Neuronal stem cell (in vitro differentiated cells): ENCODE results near the gene MEGF11.
A peak's percentile ranks its signal among the peaks of the same experiment; 100 is the strongest.

Source experiments
- DNase-seq: peaks from one replicate; pipeline ENCODE4 v3.0.0-alpha.2; 2013; ENCODE audit warnings: low spot score
- H2AFZ ChIP-seq: one replicate; pipeline ENCODE4 v1.6.1; 2013; ENCODE audit warnings: mild to moderate bottlenecking, low read length, inconsistent platforms
- H2AK5ac ChIP-seq: 2 replicates; pipeline ENCODE4 v1.6.1; 2013; ENCODE audit warnings: low read depth, mild to moderate bottlenecking, inconsistent platforms, low read length, moderate library complexity, mixed read lengths
- H2BK120ac ChIP-seq: 2 replicates; pipeline ENCODE4 v1.6.1; 2013; ENCODE audit warnings: low read depth, mild to moderate bottlenecking, inconsistent platforms, low read length, moderate library complexity, mixed read lengths
- H2BK12ac ChIP-seq: one replicate; pipeline ENCODE4 v1.6.1; 2013; ENCODE audit warnings: low read length, inconsistent platforms
- H2BK15ac ChIP-seq: 2 replicates; pipeline ENCODE4 v1.6.1; 2013; ENCODE audit warnings: mild to moderate bottlenecking, low read length, inconsistent platforms, mixed read lengths
- H2BK5ac ChIP-seq: one replicate; pipeline ENCODE4 v1.6.1; 2013; ENCODE audit warnings: inconsistent platforms, mild to moderate bottlenecking, low read length, moderate library complexity
- H3K14ac ChIP-seq: one replicate; pipeline ENCODE4 v1.6.1; 2013; ENCODE audit warnings: low read length, inconsistent platforms
- H3K18ac ChIP-seq: 2 replicates; pipeline ENCODE4 v1.6.1; 2013; ENCODE audit warnings: low read length, inconsistent platforms
- H3K23ac ChIP-seq: 2 replicates; pipeline ENCODE4 v1.6.1; 2013; ENCODE audit warnings: low read depth, mild to moderate bottlenecking, mixed read lengths, low read length, inconsistent platforms; ENCODE audit not compliant: poor library complexity
- H3K27ac ChIP-seq: replicated peaks from 3 replicates; pipeline ENCODE4 v1.5.1; 2013; ENCODE audit warnings: low read length, inconsistent platforms
- H3K27me3 ChIP-seq, 3 experiments: 2 replicates each; pipeline ENCODE4 v1.6.1; 2013; ENCODE audit warnings: low read length in 3 of 3, mild to moderate bottlenecking in 2 of 3, inconsistent platforms in 1 of 3, low read depth in 1 of 3, mixed read lengths in 1 of 3, moderate library complexity in 1 of 3; ENCODE audit not compliant: control insufficient read depth in 3 of 3, insufficient read depth in 3 of 3
- H3K36me3 ChIP-seq, 2 donors: replicated peaks in 1 of 2; 2 replicates each; pipeline ENCODE4 v1.6.1; 2013; ENCODE audit warnings: low read length in 2 of 2; ENCODE audit not compliant: control insufficient read depth in 2 of 2, insufficient read depth in 2 of 2
- H3K4ac ChIP-seq: 2 replicates; pipeline ENCODE4 v1.6.1; 2013; ENCODE audit warnings: inconsistent platforms, mild to moderate bottlenecking, low read length, moderate library complexity
- H3K4me1 ChIP-seq, 2 donors: 1 replicate in 1 of 2; 2 replicates in 1 of 2; pipeline ENCODE4 v1.6.1; 2013; ENCODE audit warnings: low read length in 2 of 2, low read depth in 1 of 2; ENCODE audit not compliant: control insufficient read depth in 2 of 2, insufficient read depth in 1 of 2
- H3K4me2 ChIP-seq: one replicate; pipeline ENCODE4 v1.6.1; 2013; ENCODE audit warnings: mild to moderate bottlenecking, low read length, inconsistent platforms; ENCODE audit not compliant: insufficient read depth, poor library complexity, severe bottlenecking
- H3K4me3 ChIP-seq, 2 donors: 2 replicates each; pipeline ENCODE4 v1.5.1; 2013; ENCODE audit warnings: low read length in 2 of 2, mild to moderate bottlenecking in 2 of 2, inconsistent platforms in 1 of 2, moderate library complexity in 1 of 2
- H3K79me1 ChIP-seq: one replicate; pipeline ENCODE4 v1.6.1; 2013; ENCODE audit warnings: low read depth, mild to moderate bottlenecking, inconsistent platforms, low read length, moderate library complexity
- H3K9ac ChIP-seq: one replicate; pipeline ENCODE4 v1.6.1; 2013; ENCODE audit warnings: mild to moderate bottlenecking, low read depth, low read length, inconsistent platforms; ENCODE audit not compliant: poor library complexity
- H3K9me3 ChIP-seq, 2 donors: replicated peaks in 1 of 2; 2 replicates each; pipeline versions ENCODE3 to v1.6.1; 2013; ENCODE audit warnings: low read length in 2 of 2, mild to moderate bottlenecking in 2 of 2, inconsistent platforms in 1 of 2, low read depth in 1 of 2, mixed read lengths in 1 of 2, moderate library complexity in 1 of 2; ENCODE audit not compliant: control insufficient read depth in 2 of 2, insufficient read depth in 1 of 2
- H4K8ac ChIP-seq: one replicate; pipeline ENCODE4 v1.6.1; 2013; ENCODE audit warnings: low read depth, mild to moderate bottlenecking, inconsistent platforms, low read length, moderate library complexity
- H4K91ac ChIP-seq: one replicate; pipeline ENCODE4 v1.6.1; 2013; ENCODE audit warnings: low read length, low read depth, mild to moderate bottlenecking, inconsistent platforms; ENCODE audit not compliant: poor library complexity
- WGBS, 2 donors: extraction: QIAGEN DNeasy Blood & Tissue Kit; methylation state at CpG; one replicate each; pipeline ENCODE4 v1.1.7; 2013; ENCODE audit warnings: missing lambda C conversion rate in 2 of 2, mixed read lengths in 1 of 2; ENCODE audit not compliant: insufficient read length in 2 of 2, insufficient replicate concordance in 1 of 2; ENCODE audit errors: extremely low coverage in 2 of 2; 5-methylcytosine and 5-hydroxymethylcytosine counted together

MEGF11 gene

GRCh38 chr15:66019826-66020398, 233.6 kb downstream of the MEGF11 start:
- Histone ChIP-seq H3K27me3 (peaks cover 0 to 3% (median 0%) of the 10 kb centered on the region in 3 experiments), H4K91ac (no peak overlapping the region), H2BK120ac (no peak overlapping the region), H3K4me2 (no peak overlapping the region), H2BK5ac (no peak overlapping the region), H3K4me1 (peaks cover 0 to 19% of the 10 kb centered on the region in 2 donors), H3K4me3 (no peak overlapping the region), H3K9ac (no peak overlapping the region), H3K18ac (no peak overlapping the region), H2BK15ac (no peak overlapping the region), H3K4ac (no peak overlapping the region), H3K14ac (no peak overlapping the region), H4K8ac (no peak overlapping the region), H3K36me3 (no peaks in the 10 kb centered on the region), H2AK5ac (peak overlapping the region; percentile 8), H3K27ac (no peak overlapping the region), H3K23ac (no peak overlapping the region), H3K9me3 (no peaks in the 10 kb centered on the region), H2AFZ (no peak overlapping the region), H2BK12ac (no peak overlapping the region), H3K79me1 (no peaks in the 10 kb centered on the region)
- no peak for DNase-seq
- no CpG with 5 or more reads among the region's 10 CpGs for WGBS, 2 donors

- DNase-seq, result no peak
- H3K27me3 ChIP-seq, result peaks cover 0 to 3% (median 0%) of the 10 kb centered on the region in 3 experiments
- WGBS, 2 donors, result no CpG with 5 or more reads among the region's 11 CpGs
Measured at GRCh38 chr15:66019368-66019767, 234.2 kb downstream of the MEGF11 start.

GRCh38 chr15:66018488-66018797, 235.1 kb downstream of the MEGF11 start:
- Histone ChIP-seq H3K79me1 (no peaks in the 10 kb centered on the region), H3K4me3 (no peak overlapping the region), H4K8ac (no peak overlapping the region), H3K9ac (no peak overlapping the region), H2BK15ac (peak overlapping the region; percentile 95), H4K91ac (peak overlapping the region; percentile 3), H2BK120ac (peak overlapping the region; percentile 11), H3K27ac (no peak overlapping the region), H3K4me1 (peaks cover 0 to 11% of the 10 kb centered on the region in 2 donors), H3K4ac (no peak overlapping the region), H3K36me3 (no peaks in the 10 kb centered on the region), H3K14ac (no peak overlapping the region), H3K4me2 (no peak overlapping the region), H2AFZ (no peak overlapping the region), H3K9me3 (no peaks in the 10 kb centered on the region), H3K18ac (peak overlapping the region; percentile 74), H2BK12ac (peak overlapping the region; percentile 50), H3K23ac (peak overlapping the region; percentile 89), H3K27me3 (peaks cover 0 to 3% (median 0%) of the 10 kb centered on the region in 3 experiments), H2AK5ac (peak overlapping the region; percentile 65), H2BK5ac (no peak overlapping the region)
- WGBS, 2 donors, result no CpG with 5 or more reads among the region's 8 CpGs
- no peak for DNase-seq

More at GRCh38 chr15:66019368-66019767, 234.2 kb downstream of the MEGF11 start:
- H4K8ac ChIP-seq, result no peak overlapping the region
- H3K4me3 ChIP-seq, result no peak overlapping the region
- no peak overlapping the region for H2AFZ ChIP-seq
- no peak overlapping the region for H3K18ac ChIP-seq
- H3K14ac ChIP-seq, result no peak overlapping the region
- no peaks in the 10 kb centered on the region for H3K9me3 ChIP-seq
- no peak overlapping the region for H4K91ac ChIP-seq
- no peak overlapping the region for H2BK12ac ChIP-seq
- H2BK15ac ChIP-seq, result no peak overlapping the region
- H2AK5ac ChIP-seq, result peak overlapping the region; percentile 8
- H3K36me3 ChIP-seq, result no peaks in the 10 kb centered on the region
- H3K23ac ChIP-seq, result no peak overlapping the region
- H3K9ac ChIP-seq, result no peak overlapping the region
- H3K4me2 ChIP-seq, result no peak overlapping the region
- H2BK120ac ChIP-seq, result no peak overlapping the region
- H3K4me1 ChIP-seq, result peaks cover 0 to 16% of the 10 kb centered on the region in 2 donors
- no peak overlapping the region for H3K4ac ChIP-seq
- no peaks in the 10 kb centered on the region for H3K79me1 ChIP-seq
- H2BK5ac ChIP-seq, result no peak overlapping the region
- H3K27ac ChIP-seq, result no peak overlapping the region

GRCh38 chr15:66017792-66018487, 235.6 kb downstream of the MEGF11 start:
- H3K9me3 ChIP-seq, result no peaks in the 10 kb centered on the region
- no peak overlapping the region for H2AFZ ChIP-seq
- H3K23ac ChIP-seq, result peak overlapping the region; percentile 89
- H4K91ac ChIP-seq, result peak overlapping the region; percentile 3
- peaks cover 0 to 3% (median 0%) of the 10 kb centered on the region in 3 experiments for H3K27me3 ChIP-seq
- H3K4ac ChIP-seq, result peak overlapping the region; percentile 67
- no peaks in the 10 kb centered on the region for H3K79me1 ChIP-seq
- H2BK12ac ChIP-seq, result peak overlapping the region; percentile 75
- peak overlapping the region; percentile 65 for H2AK5ac ChIP-seq
- peaks cover 0 to 8% of the 10 kb centered on the region in 2 donors for H3K4me1 ChIP-seq
- peak overlapping the region; percentile 59 for H3K14ac ChIP-seq
- H3K36me3 ChIP-seq, result no peaks in the 10 kb centered on the region
- H3K4me2 ChIP-seq, result no peak overlapping the region
- H2BK15ac ChIP-seq, result peak overlapping the region; percentile 95
- WGBS, 2 donors, result no CpG with 5 or more reads among the region's 10 CpGs
- no peak overlapping the region for H2BK5ac ChIP-seq
- H3K18ac ChIP-seq, result peak overlapping the region; percentile 74
- H3K9ac ChIP-seq, result no peak overlapping the region
- H3K27ac ChIP-seq, result no peak overlapping the region
- no peak overlapping the region for H4K8ac ChIP-seq
- peak overlapping the region; percentile 79 for H2BK120ac ChIP-seq
- no peak for DNase-seq
- no peak overlapping the region for H3K4me3 ChIP-seq
